Superior temporal gyrus (tissue), 1 donor: Measurements from ENCODE around the gene PPP1R1B.

ENCODE experiments used
- DNase-seq: peaks from one replicate; pipeline ENCODE4 v3.0.0-alpha.2; 2016; ENCODE audit errors: extremely low spot score

PPP1R1B gene

GRCh38 chr17:39684369-39685192 is 57.8 kb downstream of the PPP1R1B start:
- no peak for DNase-seq
